IPS-NIHi11 (cell line): ENCODE measurements around the gene C16orf96.
A peak's percentile ranks its signal among the peaks of the same experiment; 100 is the strongest.
"Not testable (repeated sequence)": the region's sequence is repeated elsewhere in the genome, so short reads cannot be mapped to it uniquely, and the experiment has no call there.

Source experiments
- DNase-seq: peaks from one replicate; pipeline ENCODE4 v3.0.0; 2012; ENCODE audit warnings: mixed read lengths, low spot score

C16orf96 gene

GRCh38 chr16:4566144-4566543 is 10.0 kb downstream of the C16orf96 start:
- no peak for DNase-seq

- no peak for DNase-seq
These were observed 13.9 kb downstream of the C16orf96 start for GRCh38 chr16:4570086-4570485.

DNA sequence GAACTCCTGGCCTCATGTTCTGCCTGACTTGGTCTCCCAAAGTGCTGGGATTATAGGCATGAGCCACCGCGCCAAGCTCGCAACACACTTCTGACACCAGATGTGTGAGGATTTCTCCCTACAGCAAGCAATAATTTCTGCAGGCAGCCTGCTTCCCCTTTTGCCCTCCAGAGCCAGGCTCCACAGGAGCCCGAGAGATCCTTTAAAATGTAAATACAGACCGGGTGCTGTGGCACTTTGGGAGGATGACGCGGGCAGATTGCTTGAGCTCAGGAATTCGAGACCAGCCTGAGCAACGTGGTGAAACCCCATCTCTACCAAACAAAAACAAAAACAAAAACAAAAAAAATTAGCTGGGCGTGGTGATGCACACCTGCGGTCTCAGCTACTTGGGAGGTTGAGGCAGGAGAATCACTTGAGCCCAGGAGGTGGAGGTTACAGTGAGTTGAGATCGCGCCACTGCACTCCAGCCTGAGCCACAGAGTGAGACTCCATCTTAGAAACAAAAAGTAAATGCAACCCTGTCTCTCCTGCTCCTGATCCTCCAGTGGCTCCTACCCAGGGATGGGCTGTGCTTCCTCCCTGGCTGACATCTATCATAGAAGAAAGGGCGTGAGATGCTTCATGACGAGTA is 14.7 kb downstream of the C16orf96 start:
- DNase-seq, result peak; percentile 39

- DNase-seq, result no peak
These were observed 16.6 kb downstream of the C16orf96 start for GRCh38 chr16:4572715-4573114.

- DNase-seq, result not testable (repeated sequence)
These were observed 17.8 kb downstream of the C16orf96 start for GRCh38 chr16:4573926-4574325.

DNA sequence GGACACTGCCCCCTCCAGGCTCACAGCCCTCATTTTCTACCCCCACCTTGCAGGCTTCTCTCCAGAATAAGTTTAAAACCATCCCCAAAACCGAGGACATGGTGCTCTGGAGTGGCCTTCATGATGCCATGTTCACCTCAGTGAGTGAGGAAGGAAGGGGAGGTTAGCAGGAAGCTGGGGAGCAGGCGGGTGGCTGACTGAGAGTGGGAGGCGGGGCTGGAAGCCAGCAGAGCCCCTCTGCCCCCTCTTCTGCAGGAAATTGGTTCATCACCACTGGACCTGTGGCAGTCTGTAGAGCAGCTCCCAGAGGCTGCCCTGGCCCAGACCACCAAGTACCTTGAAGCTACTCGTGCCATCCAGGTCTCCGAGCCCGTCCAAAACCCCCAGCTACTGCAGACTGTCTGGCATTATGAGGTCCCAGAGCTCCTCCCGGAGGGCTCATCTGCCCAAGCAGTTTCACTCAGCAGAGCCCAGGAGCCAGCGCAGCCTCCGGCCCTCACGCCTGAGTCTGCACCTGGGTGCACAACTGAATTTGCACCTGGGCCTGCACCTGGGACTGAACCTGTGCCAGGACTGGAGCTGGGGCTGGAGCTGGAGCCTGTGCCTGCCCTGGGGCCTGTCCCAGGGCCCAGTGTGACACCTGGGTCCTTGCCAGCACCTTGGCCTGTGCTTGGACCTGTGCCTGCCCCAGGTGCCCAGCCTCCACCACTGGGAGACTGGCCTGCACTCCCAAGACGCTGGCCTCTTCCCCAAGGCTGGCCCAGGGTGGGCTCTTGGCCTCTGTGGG is 19.0 kb downstream of the C16orf96 start:
- DNase-seq, result no peak

GRCh38 chr16:4576008-4576407 is 19.9 kb downstream of the C16orf96 start:
- no peak for DNase-seq

DNA sequence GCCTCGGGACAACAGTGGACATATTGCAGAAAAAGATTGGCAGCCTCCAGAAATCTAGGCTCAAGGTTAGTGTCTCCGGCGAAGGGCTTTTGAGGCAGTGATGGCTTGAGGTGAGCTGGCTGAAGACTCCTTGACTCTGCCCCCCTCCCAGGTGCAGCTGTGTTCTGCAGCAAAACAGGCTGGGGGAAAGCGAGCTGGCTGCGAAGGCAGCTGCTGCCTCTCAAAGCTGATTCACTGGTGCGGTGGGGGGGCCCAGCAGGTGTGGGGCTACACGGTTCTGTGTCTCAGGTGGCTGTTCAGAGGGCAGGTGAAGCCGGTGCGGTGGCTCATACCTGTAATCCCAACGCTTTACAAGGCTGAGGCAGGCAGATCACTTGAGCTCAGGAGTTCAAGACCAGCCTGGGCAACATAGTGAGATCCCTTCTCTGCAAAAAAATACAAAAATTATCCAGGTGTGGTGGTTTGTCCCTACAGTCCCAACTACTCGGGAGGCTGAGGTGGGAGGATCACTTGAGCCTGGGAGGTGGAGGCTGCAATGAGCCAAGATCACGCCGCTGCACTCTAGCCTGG is 22.9 kb downstream of the C16orf96 start:
- DNase-seq, result no peak

GRCh38 chr16:4580250-4580649 is 24.1 kb downstream of the C16orf96 start:
- no peak for DNase-seq

GRCh38 chr16:4583906-4584305 is 27.8 kb downstream of the C16orf96 start:
- no peak for DNase-seq

DNA sequence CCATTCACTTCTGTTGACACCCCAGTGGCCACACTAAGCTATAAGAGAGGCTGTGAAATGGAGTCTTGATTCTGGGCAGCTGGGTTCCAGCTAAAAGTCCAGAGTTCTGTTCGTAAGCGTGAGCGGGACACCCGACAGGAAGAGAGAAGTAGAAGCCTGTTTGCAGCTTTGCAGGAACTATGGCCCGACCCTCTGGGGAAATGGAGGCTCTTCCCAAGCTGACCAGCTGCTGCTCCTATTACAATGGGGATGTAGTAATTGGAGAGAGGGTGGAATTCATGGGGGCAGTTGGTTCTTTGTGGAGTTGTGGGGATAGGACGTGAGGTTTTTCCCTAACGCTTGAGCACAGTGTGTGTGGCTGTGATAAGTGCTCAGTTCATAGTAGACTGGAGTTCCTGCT is 30.2 kb downstream of the C16orf96 start:
- no peak for DNase-seq

DNA sequence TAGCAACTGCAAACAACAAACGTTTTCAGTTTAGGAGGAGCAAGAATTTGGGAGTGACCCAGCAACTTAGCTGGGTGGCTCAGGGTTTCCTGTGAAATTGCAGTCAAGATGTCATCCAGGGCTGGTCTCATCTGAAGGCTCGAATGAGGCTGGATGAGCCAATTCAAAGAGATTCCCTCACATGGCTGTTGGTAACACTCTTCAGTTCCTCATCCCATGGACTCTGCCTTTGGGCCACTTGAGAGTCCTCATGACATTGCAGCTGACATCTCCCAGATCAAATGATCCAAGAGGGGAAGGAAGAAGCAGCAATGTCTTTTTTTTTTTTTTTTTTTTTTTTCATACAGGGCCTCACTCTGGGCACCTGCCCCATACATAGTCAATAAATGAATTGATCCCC is 32.2 kb downstream of the C16orf96 start:
- no peak for DNase-seq

GRCh38 chr16:4588961-4589360 is 32.8 kb downstream of the C16orf96 start:
- no peak for DNase-seq

DNA sequence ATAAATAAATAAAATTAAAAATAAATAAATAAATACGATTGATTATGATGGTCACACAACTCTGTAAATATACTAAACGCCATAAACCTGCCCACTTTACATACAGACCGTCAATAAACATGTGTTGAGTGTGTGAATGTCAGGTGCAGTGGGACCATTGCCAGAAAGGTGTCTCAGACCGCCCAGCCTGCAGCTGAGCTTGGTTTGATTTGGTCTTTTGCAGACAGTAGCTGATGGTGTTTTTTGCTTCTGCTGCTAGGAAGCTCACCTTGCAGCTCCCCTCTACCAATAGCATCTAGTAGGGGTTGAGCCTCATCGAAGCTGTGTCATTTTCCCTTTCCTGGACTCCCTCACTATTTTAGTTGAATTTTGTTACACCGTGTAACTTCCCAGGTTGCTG is 35.1 kb downstream of the C16orf96 start:
- no peak for DNase-seq

DNA sequence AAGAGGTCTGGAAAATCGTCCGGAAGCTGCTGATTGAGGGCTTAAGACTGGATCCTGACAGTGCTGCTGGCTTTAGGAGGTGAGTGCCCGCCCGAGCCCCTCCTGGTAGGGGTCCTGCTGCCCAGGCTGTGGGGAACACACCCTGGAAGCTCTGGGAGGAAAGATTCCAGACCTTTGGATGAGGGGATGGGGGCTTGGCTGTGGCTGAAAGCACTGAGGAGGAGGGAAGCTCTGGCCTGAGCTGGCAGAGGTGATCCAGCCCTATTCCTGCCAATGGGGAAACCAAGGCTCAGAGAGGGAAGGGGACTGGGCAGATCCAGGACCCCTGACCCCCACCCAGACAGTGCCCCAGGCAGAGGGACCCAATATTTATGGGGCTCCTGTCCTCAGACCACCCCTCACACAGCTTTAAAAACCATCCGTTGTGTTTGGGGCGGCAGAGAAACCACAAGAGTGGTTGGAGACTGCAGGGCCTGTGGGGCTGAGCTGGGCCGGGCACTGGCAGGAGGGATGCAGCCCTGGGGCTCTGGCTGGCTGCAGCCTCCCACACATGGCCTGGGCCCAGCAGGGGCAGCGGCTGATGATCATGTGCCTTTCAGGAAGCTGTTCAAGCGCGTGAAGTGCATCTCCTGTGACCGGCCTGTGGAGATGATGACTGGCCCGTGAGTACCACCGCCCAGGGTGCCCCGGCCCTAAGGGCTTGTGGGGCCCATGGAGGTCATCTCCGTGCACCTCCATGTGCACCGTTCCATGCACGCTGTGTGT is 35.7 kb downstream of the C16orf96 start:
- no peak for DNase-seq

DNA sequence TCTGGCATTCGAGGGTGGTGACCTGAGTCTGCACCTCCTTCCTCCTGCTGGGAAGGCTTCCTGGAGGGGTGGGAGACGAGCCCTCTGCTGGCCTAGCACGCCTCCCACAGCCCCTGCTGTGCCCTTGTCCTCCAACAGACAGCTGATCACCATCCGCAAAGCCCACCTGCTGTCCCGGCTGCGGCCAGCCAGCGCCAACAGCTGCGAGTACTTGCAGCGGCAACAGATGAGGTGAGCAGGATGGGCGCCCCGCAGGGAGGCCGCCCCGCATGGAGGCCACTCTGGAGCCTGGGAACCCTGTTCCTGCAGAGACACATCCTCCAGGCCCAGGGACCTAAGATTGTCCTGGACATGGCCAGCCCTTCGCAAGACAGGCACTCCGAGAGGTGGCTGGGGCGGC is 36.9 kb downstream of the C16orf96 start:
- DNase-seq, result peak; percentile 78

GRCh38 chr16:4594433-4595410 is 38.6 kb downstream of the C16orf96 start:
- DNase-seq, result no peak

- no peak for DNase-seq
These were observed 41.0 kb downstream of the C16orf96 start for GRCh38 chr16:4597174-4597573.

DNA sequence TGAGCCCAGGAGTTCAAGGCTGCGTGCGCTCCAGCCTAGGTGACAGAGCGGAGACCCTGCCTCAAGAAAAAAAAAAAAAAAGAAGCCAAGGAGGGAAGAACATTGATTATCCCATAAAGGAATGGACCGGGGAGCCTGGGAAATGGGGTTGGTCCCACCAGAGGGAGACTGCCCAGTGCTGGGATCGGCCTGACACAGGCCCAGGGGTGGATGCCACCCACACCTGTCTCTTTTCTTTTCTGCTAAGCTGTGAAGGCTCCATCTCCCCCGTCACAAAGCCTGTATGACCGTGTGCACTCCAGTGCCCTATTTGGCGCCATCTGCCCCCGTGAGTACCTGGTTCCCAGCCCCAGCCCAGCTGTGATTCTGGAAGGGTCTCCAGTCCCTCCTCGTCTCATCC is 42.9 kb downstream of the C16orf96 start:
- no peak for DNase-seq

DNA sequence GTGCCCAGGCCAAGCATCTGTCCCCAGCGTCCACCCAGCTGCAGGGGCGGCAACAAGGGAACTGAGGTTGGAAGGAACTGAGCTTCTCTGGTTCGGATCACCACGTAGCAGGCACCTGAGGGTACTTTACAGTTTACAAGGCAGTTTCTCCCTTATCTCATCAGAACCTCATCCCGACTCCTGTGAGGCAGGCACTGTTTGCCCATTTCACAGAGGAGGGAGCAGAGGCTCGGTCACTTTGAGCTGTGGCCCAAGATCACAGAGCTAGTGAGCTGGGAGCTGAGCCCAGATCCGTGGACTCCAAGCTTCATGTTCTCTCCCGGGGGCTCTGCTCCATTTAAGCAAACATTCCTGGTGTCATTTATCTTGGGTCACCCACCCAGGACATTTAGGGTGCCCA is 43.4 kb downstream of the C16orf96 start:
- no peak for DNase-seq
